ENCODE results near the gene TMEM245. TPM values are rescaled to one million over a fixed set of nuclear protein-coding genes. Genes with fewer than 3 reads are reported as not detected.

TMEM245 gene
- total and polyA plus RNA-seq, 2 of the 13 experiments (the other 11 are each of a cell fraction or from before 2014, with no cell fraction given): 53.5 to 55.4 TPM

GRCh38 chr9:109085510-109085909 lies 34.2 kb downstream of the TMEM245 start (continued):
- TF ChIP-seq MAF1 (CRISPR knock-in tag; IDR thresholded peaks at IDR 0.05; ENCODE audit: borderline replicate concordance): no peak
- TF ChIP-seq HOXA9 (CRISPR knock-in tag; IDR thresholded peaks at IDR 0.05; ENCODE audit: borderline replicate concordance): no peak
- TF ChIP-seq ZNF331 (CRISPR knock-in tag; IDR thresholded peaks at IDR 0.05): no peak
- TF ChIP-seq, protein P1, sequence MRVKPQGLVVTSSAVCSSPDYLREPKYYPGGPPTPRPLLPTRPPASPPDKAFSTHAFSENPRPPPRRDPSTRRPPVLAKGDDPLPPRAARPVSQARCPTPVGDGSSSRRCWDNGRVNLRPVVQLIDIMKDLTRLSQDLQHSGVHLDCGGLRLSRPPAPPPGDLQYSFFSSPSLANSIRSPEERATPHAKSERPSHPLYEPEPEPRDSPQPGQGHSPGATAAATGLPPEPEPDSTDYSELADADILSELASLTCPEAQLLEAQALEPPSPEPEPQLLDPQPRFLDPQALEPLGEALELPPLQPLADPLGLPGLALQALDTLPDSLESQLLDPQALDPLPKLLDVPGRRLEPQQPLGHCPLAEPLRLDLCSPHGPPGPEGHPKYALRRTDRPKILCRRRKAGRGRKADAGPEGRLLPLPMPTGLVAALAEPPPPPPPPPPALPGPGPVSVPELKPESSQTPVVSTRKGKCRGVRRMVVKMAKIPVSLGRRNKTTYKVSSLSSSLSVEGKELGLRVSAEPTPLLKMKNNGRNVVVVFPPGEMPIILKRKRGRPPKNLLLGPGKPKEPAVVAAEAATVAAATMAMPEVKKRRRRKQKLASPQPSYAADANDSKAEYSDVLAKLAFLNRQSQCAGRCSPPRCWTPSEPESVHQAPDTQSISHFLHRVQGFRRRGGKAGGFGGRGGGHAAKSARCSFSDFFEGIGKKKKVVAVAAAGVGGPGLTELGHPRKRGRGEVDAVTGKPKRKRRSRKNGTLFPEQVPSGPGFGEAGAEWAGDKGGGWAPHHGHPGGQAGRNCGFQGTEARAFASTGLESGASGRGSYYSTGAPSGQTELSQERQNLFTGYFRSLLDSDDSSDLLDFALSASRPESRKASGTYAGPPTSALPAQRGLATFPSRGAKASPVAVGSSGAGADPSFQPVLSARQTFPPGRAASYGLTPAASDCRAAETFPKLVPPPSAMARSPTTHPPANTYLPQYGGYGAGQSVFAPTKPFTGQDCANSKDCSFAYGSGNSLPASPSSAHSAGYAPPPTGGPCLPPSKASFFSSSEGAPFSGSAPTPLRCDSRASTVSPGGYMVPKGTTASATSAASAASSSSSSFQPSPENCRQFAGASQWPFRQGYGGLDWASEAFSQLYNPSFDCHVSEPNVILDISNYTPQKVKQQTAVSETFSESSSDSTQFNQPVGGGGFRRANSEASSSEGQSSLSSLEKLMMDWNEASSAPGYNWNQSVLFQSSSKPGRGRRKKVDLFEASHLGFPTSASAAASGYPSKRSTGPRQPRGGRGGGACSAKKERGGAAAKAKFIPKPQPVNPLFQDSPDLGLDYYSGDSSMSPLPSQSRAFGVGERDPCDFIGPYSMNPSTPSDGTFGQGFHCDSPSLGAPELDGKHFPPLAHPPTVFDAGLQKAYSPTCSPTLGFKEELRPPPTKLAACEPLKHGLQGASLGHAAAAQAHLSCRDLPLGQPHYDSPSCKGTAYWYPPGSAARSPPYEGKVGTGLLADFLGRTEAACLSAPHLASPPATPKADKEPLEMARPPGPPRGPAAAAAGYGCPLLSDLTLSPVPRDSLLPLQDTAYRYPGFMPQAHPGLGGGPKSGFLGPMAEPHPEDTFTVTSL (CRISPR knock-in tag; IDR thresholded peaks at IDR 0.05; ENCODE audit: borderline replicate concordance): no peak
- TF ChIP-seq ZKSCAN1 (IDR thresholded peaks at IDR 0.05; ENCODE audit: low read length): no peak
- TF ChIP-seq MZF1 (CRISPR knock-in tag; IDR thresholded peaks at IDR 0.05; ENCODE audit: borderline replicate concordance): no peak
- TF ChIP-seq FOXO4 (CRISPR knock-in tag; conservative IDR thresholded peaks at IDR 0.05): no peak
- TF ChIP-seq KDM4B (CRISPR knock-in tag; IDR thresholded peaks at IDR 0.05): no peak
- TF ChIP-seq, protein P2, sequence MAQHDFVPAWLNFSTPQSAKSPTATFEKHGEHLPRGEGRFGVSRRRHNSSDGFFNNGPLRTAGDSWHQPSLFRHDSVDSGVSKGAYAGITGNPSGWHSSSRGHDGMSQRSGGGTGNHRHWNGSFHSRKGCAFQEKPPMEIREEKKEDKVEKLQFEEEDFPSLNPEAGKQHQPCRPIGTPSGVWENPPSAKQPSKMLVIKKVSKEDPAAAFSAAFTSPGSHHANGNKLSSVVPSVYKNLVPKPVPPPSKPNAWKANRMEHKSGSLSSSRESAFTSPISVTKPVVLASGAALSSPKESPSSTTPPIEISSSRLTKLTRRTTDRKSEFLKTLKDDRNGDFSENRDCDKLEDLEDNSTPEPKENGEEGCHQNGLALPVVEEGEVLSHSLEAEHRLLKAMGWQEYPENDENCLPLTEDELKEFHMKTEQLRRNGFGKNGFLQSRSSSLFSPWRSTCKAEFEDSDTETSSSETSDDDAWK (CRISPR knock-in tag; IDR thresholded peaks at IDR 0.05): no peak
- peak; percentile 65; the same call in 1 of the 2 replicates for TF ChIP-seq CEBPB (IDR thresholded peaks at IDR 0.05; ENCODE audit: borderline replicate concordance, low read depth, low read length)
- no peak for TF ChIP-seq MBD4 (IDR thresholded peaks at IDR 0.05; ENCODE audit: borderline replicate concordance, low read length)
- peak; percentile 51; the same call in 1 of the 2 replicates for TF ChIP-seq NR2F6 (IDR thresholded peaks at IDR 0.05)
- TF ChIP-seq NR2F6 (CRISPR knock-in tag; IDR thresholded peaks at IDR 0.05): no peak; the same call in 1 of the 2 replicates
- no peak for TF ChIP-seq SOX6 (IDR thresholded peaks at IDR 0.05)
- peak; percentile 47; the same call in 1 of the 2 replicates for TF ChIP-seq SOX6 (CRISPR knock-in tag; IDR thresholded peaks at IDR 0.05)
- no peak for TF ChIP-seq ZNF614 (CRISPR knock-in tag; IDR thresholded peaks at IDR 0.05; ENCODE audit: borderline replicate concordance)
- peak; percentile 43 for TF ChIP-seq SAP130 (CRISPR knock-in tag; IDR thresholded peaks at IDR 0.05; ENCODE audit: low read depth)
- TF ChIP-seq MTERF4 (CRISPR knock-in tag; IDR thresholded peaks at IDR 0.05): no peak
- no peak for TF ChIP-seq E2F2 (CRISPR knock-in tag; IDR thresholded peaks at IDR 0.05; ENCODE audit: borderline replicate concordance)
- no peak for TF ChIP-seq ZNF83 (CRISPR knock-in tag; IDR thresholded peaks at IDR 0.05; ENCODE audit: borderline replicate concordance)
- TF ChIP-seq ZNF562 (CRISPR knock-in tag; IDR thresholded peaks at IDR 0.05; ENCODE audit: borderline replicate concordance): no peak
- no peak for TF ChIP-seq ZNF326 (CRISPR knock-in tag; IDR thresholded peaks at IDR 0.05; ENCODE audit: borderline replicate concordance)

Data from HepG2 (cell line).